HG02759 (cell line): ENCODE results near the gene PGK1.

Source experiments
- ATAC-seq: cut with Tn5 transposase; IDR thresholded peaks from one replicate; pipeline ENCODE4 v1.9.1; 2021; ENCODE audit warnings: mild to moderate bottlenecking, moderate library complexity; ENCODE audit not compliant: unreplicated experiment

Gene PGK1

GRCh38 chrX:78165425-78165824 lies 61.4 kb downstream of the PGK1 start:
- ATAC-seq, result no peak

- ATAC-seq, result no peak
Measured at GRCh38 chrX:78168065-78168464, 64.0 kb downstream of the PGK1 start.
